Measurements from ENCODE around the gene PLA2G4B.

Gene PLA2G4B

GRCh38 chr15:41809121-41809520, 29.5 kb upstream of the PLA2G4B start:
- no peak for DNase-seq

GRCh38 chr15:41809526-41810220, 29.0 kb upstream of the PLA2G4B start:
- no peak for DNase-seq

GRCh38 chr15:41810651-41811431, 27.8 kb upstream of the PLA2G4B start:
- no peak for DNase-seq

- DNase-seq, result no peak
These were observed 27.0 kb upstream of the PLA2G4B start for GRCh38 chr15:41811432-41812195.

- DNase-seq, result no peak
These were observed 25.7 kb upstream of the PLA2G4B start for GRCh38 chr15:41812820-41813375.

- DNase-seq, result no peak
These were observed 25.2 kb upstream of the PLA2G4B start for GRCh38 chr15:41813426-41813825.

DNA sequence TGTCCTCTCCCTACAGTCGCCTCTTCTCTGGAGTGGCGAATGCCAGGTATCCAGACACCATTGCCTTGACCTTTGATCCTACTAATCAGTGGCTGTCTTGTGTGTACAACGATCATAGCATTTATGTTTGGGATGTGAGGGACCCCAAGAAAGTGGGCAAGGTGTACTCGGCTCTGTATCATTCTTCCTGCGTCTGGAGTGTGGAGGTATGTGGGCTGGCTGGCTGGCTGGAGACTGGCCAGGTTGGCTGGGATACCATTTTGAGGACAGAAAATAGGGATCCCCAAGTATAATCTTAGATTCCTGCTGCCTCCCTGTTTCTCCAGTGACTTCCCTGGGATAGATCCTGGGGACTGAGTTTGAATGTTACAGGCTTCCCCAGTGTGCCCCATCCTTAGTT, 24.1 kb upstream of the PLA2G4B start:
- DNase-seq, result no peak

- no peak for DNase-seq
These were observed 21.9 kb upstream of the PLA2G4B start for GRCh38 chr15:41816788-41817187.

DNA sequence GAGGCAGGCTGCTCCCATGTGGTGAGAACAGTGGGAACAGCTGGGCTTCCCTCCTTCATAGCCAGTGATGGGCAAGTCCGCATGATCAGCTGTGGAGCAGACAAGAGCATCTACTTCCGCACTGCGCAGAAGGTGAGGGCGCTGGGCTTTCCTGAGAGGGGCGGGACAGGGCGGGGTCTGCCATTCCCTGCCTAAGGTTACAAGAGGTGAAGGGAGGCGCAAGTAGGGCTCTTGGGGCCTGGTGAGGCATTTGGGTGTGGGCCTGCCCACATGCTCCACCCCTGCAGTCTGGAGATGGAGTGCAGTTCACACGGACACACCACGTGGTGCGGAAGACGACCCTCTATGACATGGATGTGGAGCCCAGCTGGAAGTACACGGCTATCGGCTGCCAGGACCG, 21.3 kb upstream of the PLA2G4B start:
- DNase-seq, result no peak

DNA sequence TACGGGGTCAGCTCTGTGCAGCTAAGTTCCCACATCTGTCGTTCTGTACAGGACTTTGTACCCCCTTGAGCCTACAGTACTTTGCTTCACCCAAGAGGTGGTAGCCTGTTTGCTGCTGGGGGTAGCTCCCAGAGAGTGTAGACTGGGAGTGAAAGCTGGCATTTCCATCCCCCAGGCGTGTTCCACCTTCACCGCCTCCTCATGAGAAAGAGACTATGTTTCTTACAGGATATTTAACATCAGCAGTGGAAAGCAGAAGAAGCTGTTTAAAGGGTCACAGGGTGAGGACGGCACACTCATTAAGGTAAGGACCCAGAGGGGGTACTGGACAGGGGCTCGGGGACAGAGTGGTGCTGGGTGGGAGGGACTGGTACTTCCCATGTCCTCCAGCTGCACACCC, 20.9 kb upstream of the PLA2G4B start:
- DNase-seq, result no peak

DNA sequence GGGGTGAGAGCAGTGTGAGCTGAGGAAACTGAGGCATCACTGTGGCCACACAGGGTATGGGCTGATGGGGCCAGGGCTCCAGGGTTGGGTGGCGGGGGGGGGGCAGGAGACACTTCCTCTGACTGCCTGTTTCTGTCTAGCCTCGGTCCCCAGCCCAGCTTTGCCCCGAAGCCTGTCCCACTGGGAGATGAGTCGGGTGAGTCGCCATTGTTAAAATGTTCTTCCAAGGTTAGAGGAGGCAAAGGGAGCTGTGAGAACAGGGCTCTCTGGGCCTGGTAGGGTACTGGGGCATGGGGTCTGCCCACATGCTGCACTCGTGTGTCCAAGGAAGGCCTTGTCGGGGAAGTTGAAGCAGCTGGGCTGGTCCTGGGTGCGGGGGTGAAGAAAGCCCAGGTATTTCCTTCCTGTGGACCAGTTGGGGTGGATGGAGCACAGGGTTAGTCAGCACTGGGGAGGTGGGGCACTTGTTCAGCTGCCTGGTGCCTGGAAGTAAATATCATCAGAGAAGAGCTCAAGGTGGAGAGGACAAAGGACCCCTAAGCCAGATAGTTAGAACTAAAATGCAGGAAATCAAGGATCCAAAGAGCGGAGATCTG, 19.1 kb upstream of the PLA2G4B start:
- DNase-seq, result no peak

DNA sequence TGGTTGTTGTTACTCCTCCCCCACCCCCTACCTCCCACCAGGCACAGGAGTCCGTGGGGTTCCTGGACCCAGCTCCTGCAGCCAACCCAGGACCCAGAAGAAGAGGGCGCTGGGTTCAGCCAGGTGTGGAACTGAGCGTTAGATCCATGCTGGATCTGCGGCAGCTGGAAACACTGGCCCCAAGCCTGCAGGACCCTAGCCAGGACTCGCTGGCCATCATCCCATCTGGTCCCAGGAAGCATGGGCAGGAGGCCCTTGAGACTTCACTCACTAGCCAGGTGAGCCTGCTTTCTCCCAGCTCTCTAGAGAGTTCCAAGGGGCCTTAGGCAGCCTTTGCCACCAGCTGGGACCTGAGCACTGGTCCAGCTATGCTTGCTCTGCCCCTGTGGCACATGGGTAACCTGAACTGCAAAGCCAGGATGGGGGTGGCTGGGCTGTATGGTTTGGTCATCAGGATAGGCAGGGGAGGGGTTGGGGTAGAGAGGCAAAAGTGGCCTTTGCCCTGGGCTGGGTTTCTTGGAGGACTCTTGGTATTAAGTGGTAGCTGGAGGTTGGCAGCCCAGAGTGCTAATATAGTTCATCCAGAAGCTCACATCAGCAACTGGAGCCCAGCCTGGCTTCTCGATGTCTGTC, 17.7 kb upstream of the PLA2G4B start:
- no peak for DNase-seq

- no peak for DNase-seq
These were observed 16.8 kb upstream of the PLA2G4B start for GRCh38 chr15:41821831-41822230.

DNA sequence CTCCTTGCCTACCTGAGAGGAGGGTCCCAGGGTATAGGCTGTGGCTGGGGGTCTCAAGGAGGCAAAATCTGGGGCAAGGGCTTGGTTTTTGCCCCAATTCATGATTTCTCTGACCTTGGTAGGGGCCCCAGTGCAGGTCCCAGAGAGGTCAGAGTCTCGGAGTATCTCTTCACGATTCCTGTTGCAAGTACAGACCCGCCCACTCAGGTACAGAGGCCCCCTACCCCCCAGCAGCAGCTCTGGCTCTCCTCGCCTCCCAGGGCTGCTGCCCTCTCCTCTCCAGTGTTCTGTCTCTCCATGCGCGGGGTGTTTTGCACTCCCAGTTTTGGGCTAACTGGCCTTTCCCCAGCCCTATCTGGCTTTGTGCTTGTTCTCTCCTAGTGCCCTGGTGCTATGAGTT, 16.2 kb upstream of the PLA2G4B start:
- no peak for DNase-seq

DNA sequence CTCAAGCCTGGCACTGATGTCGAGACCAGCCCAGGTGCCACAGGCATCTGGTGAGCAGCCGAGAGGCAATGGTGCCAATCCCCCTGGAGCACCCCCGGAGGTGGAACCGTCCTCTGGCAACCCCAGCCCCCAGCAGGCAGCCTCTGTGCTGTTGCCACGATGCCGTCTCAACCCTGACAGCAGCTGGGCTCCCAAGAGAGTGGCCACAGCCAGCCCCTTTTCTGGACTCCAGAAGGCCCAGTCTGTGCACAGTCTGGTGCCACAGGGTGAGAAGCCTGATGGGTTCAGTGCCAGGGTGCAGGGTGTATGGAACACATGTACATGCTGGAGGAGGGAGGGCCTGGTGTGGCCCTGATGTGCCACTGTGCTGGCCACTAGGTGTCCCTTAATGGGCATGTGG, 15.7 kb upstream of the PLA2G4B start:
- DNase-seq, result no peak

- DNase-seq, result no peak
These were observed 15.1 kb upstream of the PLA2G4B start for GRCh38 chr15:41823502-41823901.

- no peak for DNase-seq
These were observed 14.4 kb upstream of the PLA2G4B start for GRCh38 chr15:41824062-41824745.

- no peak for DNase-seq
These were observed 13.5 kb upstream of the PLA2G4B start for GRCh38 chr15:41825145-41825544.

DNA sequence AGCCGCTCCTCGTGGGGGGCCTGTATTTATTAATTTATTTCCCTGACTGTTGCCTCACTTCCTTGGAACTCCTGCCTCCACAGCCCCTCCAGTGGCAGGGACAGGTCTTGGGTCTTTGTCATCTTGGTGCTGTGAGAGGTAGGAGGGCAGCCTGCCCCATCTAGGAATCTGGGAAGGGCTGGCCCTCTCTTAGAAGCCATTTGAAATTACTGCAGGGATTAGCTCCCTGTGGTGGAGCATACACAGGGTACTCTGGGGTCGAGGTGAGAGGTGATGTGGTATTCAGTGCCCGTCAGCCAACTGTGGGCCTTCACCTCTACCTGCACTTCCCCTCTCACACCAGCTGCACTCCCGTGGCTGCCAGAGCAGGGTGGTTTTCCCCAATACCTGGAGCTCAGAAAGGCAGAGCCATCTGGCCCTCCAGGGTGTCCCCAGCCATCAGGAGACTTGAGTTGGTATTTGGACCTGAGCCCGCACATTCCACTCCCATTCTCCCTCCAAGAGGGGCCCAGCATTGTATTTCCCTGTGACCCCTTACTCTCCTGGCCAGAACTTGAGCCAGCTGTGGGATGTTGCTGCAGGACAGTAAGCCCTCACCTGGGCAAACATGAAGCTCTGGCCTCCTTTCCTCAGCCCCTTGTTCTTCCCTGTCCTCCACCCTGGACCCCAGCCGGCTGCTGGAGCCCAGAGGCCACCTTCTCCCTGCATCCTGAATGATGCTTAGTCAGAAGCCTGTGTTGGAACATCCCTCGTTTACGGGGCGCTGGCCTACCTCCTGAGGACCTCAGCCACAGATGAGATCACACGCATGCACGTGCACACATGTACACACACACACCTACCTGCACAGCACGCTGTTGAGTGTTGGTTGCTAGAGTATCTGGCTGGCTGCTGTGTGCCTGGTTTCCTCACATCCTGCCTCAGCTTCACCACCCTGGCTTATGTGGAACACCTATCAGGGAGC, 12.8 kb upstream of the PLA2G4B start:
- no peak for DNase-seq

- no peak for DNase-seq
These were observed 11.3 kb upstream of the PLA2G4B start for GRCh38 chr15:41827290-41827879.
